ENCODE measurements around the gene F8.

Gene F8

GRCh38 chrX:154813801-154814200 is 208.7 kb downstream of the F8 start:
- no peak for DNase-seq (ENCODE audit: low read depth)

- DNase-seq (ENCODE audit: low read depth), result no peak
These were observed 210.0 kb downstream of the F8 start for GRCh38 chrX:154812341-154813101.

- no peak for DNase-seq (ENCODE audit: low read depth)
These were observed 212.4 kb downstream of the F8 start for GRCh38 chrX:154809939-154810665.

- DNase-seq (ENCODE audit: low read depth), result no peak
These were observed 215.6 kb downstream of the F8 start for GRCh38 chrX:154806837-154807501.

GRCh38 chrX:154805696-154806091 is 216.8 kb downstream of the F8 start:
- DNase-seq (ENCODE audit: low read depth), result no peak

GRCh38 chrX:154804957-154805695 is 217.4 kb downstream of the F8 start, which contains the start of gene MPP1:
Gene MPP1 (minus strand): TSS chrX:154805485. CDS start chrX:154805373, 112 bp downstream.
- DNase-seq (ENCODE audit: low read depth), result no peak

- no peak for DNase-seq (ENCODE audit: low read depth)
These were observed 218.1 kb downstream of the F8 start for GRCh38 chrX:154804261-154804956.

GRCh38 chrX:154802947-154803346 is 219.6 kb downstream of the F8 start:
- DNase-seq (ENCODE audit: low read depth), result no peak

- DNase-seq (ENCODE audit: low read depth), result no peak
These were observed 221.9 kb downstream of the F8 start for GRCh38 chrX:154800478-154801210.

GRCh38 chrX:154799556-154800348 is 222.8 kb downstream of the F8 start:
- DNase-seq (ENCODE audit: low read depth), result no peak

- DNase-seq (ENCODE audit: low read depth), result no peak
These were observed 225.5 kb downstream of the F8 start for GRCh38 chrX:154797006-154797405.

GRCh38 chrX:154795016-154795415 is 227.5 kb downstream of the F8 start:
- DNase-seq (ENCODE audit: low read depth), result no peak

- DNase-seq (ENCODE audit: low read depth), result no peak
These were observed 229.3 kb downstream of the F8 start for GRCh38 chrX:154793084-154793795.

- no peak for DNase-seq (ENCODE audit: low read depth)
These were observed 230.6 kb downstream of the F8 start for GRCh38 chrX:154791939-154792338.

- no peak for DNase-seq (ENCODE audit: low read depth)
These were observed 231.1 kb downstream of the F8 start for GRCh38 chrX:154791467-154791866.
